GM21723 (cell line): ENCODE measurements around the gene HAP1.
"Not testable (repeated sequence)": the region's sequence is repeated elsewhere in the genome, so short reads cannot be mapped to it uniquely, and the experiment has no call there.

Experiments used
- ATAC-seq: cut with Tn5 transposase; IDR thresholded peaks from one replicate; pipeline ENCODE4 v1.9.1; 2021; ENCODE audit warnings: mild to moderate bottlenecking, moderate library complexity; ENCODE audit not compliant: unreplicated experiment

HAP1 gene

GRCh38 chr17:41734139-41734948, at the start of gene HAP1:
HAP1 (minus strand) TSS chr17:41734643; CDS start chr17:41734634, 9 bp downstream.
- ATAC-seq: no peak

- no peak for ATAC-seq
These were observed 47.7 kb upstream of the HAP1 start for GRCh38 chr17:41782142-41782541.

GRCh38 chr17:41781404-41782110, 47.1 kb upstream of the HAP1 start:
- ATAC-seq: no peak

- ATAC-seq: no peak
These were observed 45.5 kb upstream of the HAP1 start for GRCh38 chr17:41779954-41780353.

- no peak for ATAC-seq
These were observed 43.2 kb upstream of the HAP1 start for GRCh38 chr17:41777574-41778188.

- no peak for ATAC-seq
These were observed 42.7 kb upstream of the HAP1 start for GRCh38 chr17:41777157-41777573.

- not testable (repeated sequence) for ATAC-seq
These were observed 41.9 kb upstream of the HAP1 start for GRCh38 chr17:41776262-41776900.

- no peak for ATAC-seq
These were observed 41.2 kb upstream of the HAP1 start for GRCh38 chr17:41775394-41776226.

- no peak for ATAC-seq
These were observed 39.3 kb upstream of the HAP1 start for GRCh38 chr17:41773731-41774193.

- no peak for ATAC-seq
These were observed 38.7 kb upstream of the HAP1 start for GRCh38 chr17:41773190-41773588.

- ATAC-seq: no peak
These were observed 38.2 kb upstream of the HAP1 start for GRCh38 chr17:41772586-41773189.

GRCh38 chr17:41772218-41772585, 37.8 kb upstream of the HAP1 start:
- no peak for ATAC-seq

- ATAC-seq: no peak
These were observed 37.2 kb upstream of the HAP1 start for GRCh38 chr17:41771389-41772206.

GRCh38 chr17:41769985-41770384, 35.5 kb upstream of the HAP1 start:
- ATAC-seq: no peak

- no peak for ATAC-seq
These were observed 35.0 kb upstream of the HAP1 start for GRCh38 chr17:41769346-41769862.

- no peak for ATAC-seq
These were observed 34.3 kb upstream of the HAP1 start for GRCh38 chr17:41768682-41769288.

GRCh38 chr17:41767324-41768042, 33.0 kb upstream of the HAP1 start:
- ATAC-seq: no peak

GRCh38 chr17:41766135-41766534, 31.7 kb upstream of the HAP1 start:
- no peak for ATAC-seq
